ENCODE results near the gene LRIF1.
"Not testable (repeated sequence)": the region's sequence is repeated elsewhere in the genome, so short reads cannot be mapped to it uniquely, and the experiment has no call there.

The LRIF1 gene

DNA sequence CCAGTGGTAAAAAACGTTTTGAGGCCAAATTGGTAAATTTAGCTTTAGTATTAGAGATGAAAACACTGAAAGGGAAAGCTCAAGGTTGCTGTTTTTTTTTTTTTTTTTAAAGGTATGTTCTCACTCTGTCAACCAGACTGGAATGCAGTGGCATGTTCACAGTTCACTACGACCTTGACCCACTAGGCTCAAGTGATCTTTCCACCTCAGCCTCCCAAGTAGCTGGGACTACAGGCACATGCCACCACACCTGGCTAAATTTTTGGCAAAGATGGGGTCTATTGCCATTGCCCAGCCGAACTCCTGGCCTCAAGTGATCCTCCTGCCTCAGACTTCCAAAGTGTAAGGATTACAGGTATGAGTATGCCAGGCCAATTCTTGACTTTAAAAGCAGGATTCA lies 18.9 kb downstream of the LRIF1 start:
- Histone ChIP-seq H3K4me3 (ENCODE audit: low read depth in 1 of 2, low read length in 2 of 2) (no peak overlapping the region), H2AFZ (ENCODE audit: low read depth, low read length) (no peak overlapping the region), H3K4me2 (ENCODE audit: insufficient read depth, low read length) (no peak overlapping the region), H3K4me1 (ENCODE audit: insufficient read depth, low read length) (no peaks in the 10 kb centered on the region), H3K9me3 (ENCODE audit: insufficient read depth, low read length, severe bottlenecking) (no peaks in the 10 kb centered on the region), H3K9ac (ENCODE audit: low read depth, low read length) (no peak overlapping the region), H3K36me3 (ENCODE audit: insufficient read depth, low read length) (peaks cover 39% of the 10 kb centered on the region), H4K20me1 (ENCODE audit: insufficient read depth, low read length) (peaks cover 3% of the 10 kb centered on the region; the same call in 1 of the 2 replicates), H3K79me2 (ENCODE audit: insufficient read depth, low read length) (no peaks in the 10 kb centered on the region), H3K27me3 (ENCODE audit: insufficient read depth, low read length, poor library complexity) (no peaks in the 10 kb centered on the region), H3K27ac (ENCODE audit: low read length) (no peak overlapping the region)
- TF ChIP-seq, protein P1, sequence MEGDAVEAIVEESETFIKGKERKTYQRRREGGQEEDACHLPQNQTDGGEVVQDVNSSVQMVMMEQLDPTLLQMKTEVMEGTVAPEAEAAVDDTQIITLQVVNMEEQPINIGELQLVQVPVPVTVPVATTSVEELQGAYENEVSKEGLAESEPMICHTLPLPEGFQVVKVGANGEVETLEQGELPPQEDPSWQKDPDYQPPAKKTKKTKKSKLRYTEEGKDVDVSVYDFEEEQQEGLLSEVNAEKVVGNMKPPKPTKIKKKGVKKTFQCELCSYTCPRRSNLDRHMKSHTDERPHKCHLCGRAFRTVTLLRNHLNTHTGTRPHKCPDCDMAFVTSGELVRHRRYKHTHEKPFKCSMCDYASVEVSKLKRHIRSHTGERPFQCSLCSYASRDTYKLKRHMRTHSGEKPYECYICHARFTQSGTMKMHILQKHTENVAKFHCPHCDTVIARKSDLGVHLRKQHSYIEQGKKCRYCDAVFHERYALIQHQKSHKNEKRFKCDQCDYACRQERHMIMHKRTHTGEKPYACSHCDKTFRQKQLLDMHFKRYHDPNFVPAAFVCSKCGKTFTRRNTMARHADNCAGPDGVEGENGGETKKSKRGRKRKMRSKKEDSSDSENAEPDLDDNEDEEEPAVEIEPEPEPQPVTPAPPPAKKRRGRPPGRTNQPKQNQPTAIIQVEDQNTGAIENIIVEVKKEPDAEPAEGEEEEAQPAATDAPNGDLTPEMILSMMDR (IDR thresholded peaks at IDR 0.05; ENCODE audit: borderline replicate concordance, extremely low read depth, low read length, poor library complexity, severe bottlenecking) = no peak
- no peak for TF ChIP-seq EZH2 (IDR thresholded peaks at IDR 0.05; ENCODE audit: borderline replicate concordance, low read depth, low read length, severe bottlenecking)
- DNase-seq (no peak), ATAC-seq (ENCODE audit: insufficient read depth, low read depth) (no peak)

DNA sequence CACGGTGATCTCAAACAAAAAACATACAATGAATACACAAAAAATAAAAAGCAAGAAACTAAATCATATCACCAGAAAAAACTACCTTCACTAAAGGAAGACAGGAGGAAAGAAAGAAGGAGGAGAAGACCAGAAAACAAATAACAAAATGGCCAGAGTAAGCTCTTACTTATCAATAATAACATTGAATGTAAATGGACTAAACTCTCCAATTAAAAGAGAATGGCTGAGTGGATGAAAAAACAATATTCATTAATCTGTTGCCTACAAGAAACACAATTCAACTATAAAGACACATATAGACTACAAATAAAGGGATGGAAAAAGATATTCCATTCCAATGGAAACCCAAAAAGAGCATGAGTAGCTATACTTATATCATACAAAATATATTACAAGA lies 27.2 kb downstream of the LRIF1 start:
- Histone ChIP-seq H3K4me3 (ENCODE audit: low read depth in 1 of 2, low read length in 2 of 2) (no peak overlapping the region), H4K20me1 (ENCODE audit: insufficient read depth, low read length) (no peaks in the 10 kb centered on the region), H3K4me2 (ENCODE audit: insufficient read depth, low read length) (no peak overlapping the region), H3K36me3 (ENCODE audit: insufficient read depth, low read length) (no peaks in the 10 kb centered on the region), H3K9me3 (ENCODE audit: insufficient read depth, low read length, severe bottlenecking) (no peaks in the 10 kb centered on the region), H3K9ac (ENCODE audit: low read depth, low read length) (no peak overlapping the region), H3K27ac (ENCODE audit: low read length) (no peak overlapping the region), H3K27me3 (ENCODE audit: insufficient read depth, low read length, poor library complexity) (no peaks in the 10 kb centered on the region), H3K4me1 (ENCODE audit: insufficient read depth, low read length) (no peaks in the 10 kb centered on the region), H2AFZ (ENCODE audit: low read depth, low read length) (no peak overlapping the region), H3K79me2 (ENCODE audit: insufficient read depth, low read length) (no peaks in the 10 kb centered on the region)
- ATAC-seq (ENCODE audit: insufficient read depth, low read depth) (no peak), DNase-seq (no peak)
- TF ChIP-seq EZH2 (IDR thresholded peaks at IDR 0.05; ENCODE audit: borderline replicate concordance, low read depth, low read length, severe bottlenecking) = no peak
- TF ChIP-seq, protein P1 (IDR thresholded peaks at IDR 0.05; ENCODE audit: borderline replicate concordance, extremely low read depth, low read length, poor library complexity, severe bottlenecking) = no peak

DNA sequence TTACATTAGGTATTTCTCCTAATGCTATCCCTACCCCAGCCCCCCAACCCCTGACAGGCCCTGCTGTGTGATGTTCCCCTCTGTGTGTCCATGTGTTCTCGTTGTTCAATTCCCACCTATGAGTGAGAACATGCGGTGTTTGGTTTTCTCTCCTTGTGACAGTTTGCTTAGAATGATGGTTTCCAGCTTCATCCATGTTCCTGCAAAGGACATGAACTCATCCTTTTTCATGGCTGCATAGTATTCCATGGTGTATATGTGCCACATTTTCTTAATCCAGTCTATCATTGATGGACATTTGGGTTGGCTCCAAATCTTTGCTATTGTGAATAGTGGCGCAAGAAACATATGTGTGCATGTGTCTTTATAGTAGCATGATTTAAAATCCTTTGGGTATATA lies 32.6 kb downstream of the LRIF1 start:
- not testable (repeated sequence) for H3K9ac ChIP-seq (ENCODE audit: low read depth, low read length); ATAC-seq (ENCODE audit: insufficient read depth, low read depth); H3K79me2 ChIP-seq (ENCODE audit: insufficient read depth, low read length); H3K4me3 ChIP-seq (ENCODE audit: low read depth in 1 of 2, low read length in 2 of 2); H3K9me3 ChIP-seq (ENCODE audit: insufficient read depth, low read length, severe bottlenecking); DNase-seq; H3K36me3 ChIP-seq (ENCODE audit: insufficient read depth, low read length); H3K4me1 ChIP-seq (ENCODE audit: insufficient read depth, low read length); H2AFZ ChIP-seq (ENCODE audit: low read depth, low read length); H3K4me2 ChIP-seq (ENCODE audit: insufficient read depth, low read length); H3K27me3 ChIP-seq (ENCODE audit: insufficient read depth, low read length, poor library complexity); H4K20me1 ChIP-seq (ENCODE audit: insufficient read depth, low read length); H3K27ac ChIP-seq (ENCODE audit: low read length)

DNA sequence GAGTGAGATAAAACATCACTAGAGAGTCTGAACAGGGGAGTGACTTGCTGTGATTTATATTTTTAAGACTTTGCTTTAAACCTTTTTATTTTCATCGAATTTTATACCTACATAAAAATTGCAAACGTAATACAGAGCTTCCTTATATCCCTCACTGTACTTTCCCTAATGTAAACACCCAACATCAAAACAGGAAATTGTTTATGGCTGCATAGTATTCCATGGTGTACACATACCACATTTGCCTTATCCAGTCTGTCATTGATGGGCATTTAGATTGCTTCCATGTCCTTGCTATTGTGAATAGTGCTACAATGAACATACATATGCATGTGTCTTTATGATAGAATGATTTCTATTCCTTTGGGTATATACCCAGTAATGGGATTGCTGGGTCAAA lies 34.8 kb downstream of the LRIF1 start:
- Histone ChIP-seq H3K4me2 (ENCODE audit: insufficient read depth, low read length) (no peak overlapping the region), H3K4me1 (ENCODE audit: insufficient read depth, low read length) (no peaks in the 10 kb centered on the region), H3K9me3 (ENCODE audit: insufficient read depth, low read length, severe bottlenecking) (no peaks in the 10 kb centered on the region), H3K36me3 (ENCODE audit: insufficient read depth, low read length) (no peaks in the 10 kb centered on the region), H4K20me1 (ENCODE audit: insufficient read depth, low read length) (no peaks in the 10 kb centered on the region), H3K9ac (ENCODE audit: low read depth, low read length) (no peak overlapping the region), H3K27ac (ENCODE audit: low read length) (no peak overlapping the region), H3K27me3 (ENCODE audit: insufficient read depth, low read length, poor library complexity) (no peaks in the 10 kb centered on the region), H3K79me2 (ENCODE audit: insufficient read depth, low read length) (no peaks in the 10 kb centered on the region), H2AFZ (ENCODE audit: low read depth, low read length) (no peak overlapping the region), H3K4me3 (ENCODE audit: low read depth in 1 of 2, low read length in 2 of 2) (no peak overlapping the region)
- ATAC-seq (ENCODE audit: insufficient read depth, low read depth) (no peak), DNase-seq (no peak)
- TF ChIP-seq, protein P1 (IDR thresholded peaks at IDR 0.05; ENCODE audit: borderline replicate concordance, extremely low read depth, low read length, poor library complexity, severe bottlenecking) = no peak
- no peak for TF ChIP-seq EZH2 (IDR thresholded peaks at IDR 0.05; ENCODE audit: borderline replicate concordance, low read depth, low read length, severe bottlenecking)

Data from DND-41 (cell line).